Measurements from ENCODE around the gene HOXA3.

HOXA3 gene

GRCh38 chr7:27103489-27104226, 48.7 kb downstream of the HOXA3 start:
- H3K27me3 ChIP-seq (replicated peaks), result peaks cover 97% of the 10 kb centered on the region
- H3K4me3 ChIP-seq (ENCODE audit: low read depth, low read length), result peak overlapping the region; percentile 35
- H3K36me3 ChIP-seq (replicated peaks), result no peaks in the 10 kb centered on the region
- no peak overlapping the region for H3K27ac ChIP-seq
- in situ Hi-C loops (cut with HindIII; ENCODE audit: low pct_ligation_motif_present, low sequenced_read_pairs), result no loop called here
- no peak for TF ChIP-seq CTCF (IDR thresholded peaks at IDR 0.05; ENCODE audit: low read depth, low read length, missing control alignments)
- no peak for DNase-seq

GRCh38 chr7:27102581-27103442, 49.6 kb downstream of the HOXA3 start, which contains the start of gene HOXA2:
Gene HOXA2, minus strand, starts transcription at chr7:27102683. Its CDS starts 183 bp downstream, at chr7:27102500.
- DNase-seq, result no peak
- Histone ChIP-seq H3K27me3 (replicated peaks) (peaks cover 97% of the 10 kb centered on the region), H3K4me3 (ENCODE audit: low read depth, low read length) (peak within 1 kb of the TSS; percentile 44), H3K27ac (no peak within 1 kb of the TSS), H3K36me3 (replicated peaks) (no peaks in the 10 kb centered on the region)
- TF ChIP-seq CTCF (IDR thresholded peaks at IDR 0.05; ENCODE audit: low read depth, low read length, missing control alignments), result no peak
- in situ Hi-C loops (cut with HindIII; ENCODE audit: low pct_ligation_motif_present, low sequenced_read_pairs), result no loop called here

- no peak overlapping the region for H3K27ac ChIP-seq
- no peak for DNase-seq
- H3K27me3 ChIP-seq (replicated peaks), result peaks cover 97% of the 10 kb centered on the region
- TF ChIP-seq CTCF (IDR thresholded peaks at IDR 0.05; ENCODE audit: low read depth, low read length, missing control alignments), result no peak
- H3K36me3 ChIP-seq (replicated peaks), result no peaks in the 10 kb centered on the region
- in situ Hi-C loops (cut with HindIII; ENCODE audit: low pct_ligation_motif_present, low sequenced_read_pairs), result no loop called here
- peak overlapping the region; percentile 44 for H3K4me3 ChIP-seq (ENCODE audit: low read depth, low read length)
Observed at GRCh38 chr7:27101957-27102580, 50.3 kb downstream of the HOXA3 start.

- no peak overlapping the region for H3K27ac ChIP-seq
- no peaks in the 10 kb centered on the region for H3K36me3 ChIP-seq (replicated peaks)
- in situ Hi-C loops (cut with HindIII; ENCODE audit: low pct_ligation_motif_present, low sequenced_read_pairs), result no loop called here
- no peak for DNase-seq
- H3K27me3 ChIP-seq (replicated peaks), result peaks cover 99% of the 10 kb centered on the region
- TF ChIP-seq CTCF (IDR thresholded peaks at IDR 0.05; ENCODE audit: low read depth, low read length, missing control alignments), result no peak
- peak overlapping the region; percentile 44 for H3K4me3 ChIP-seq (ENCODE audit: low read depth, low read length)
Observed at GRCh38 chr7:27101171-27101956, 51.0 kb downstream of the HOXA3 start.

- in situ Hi-C loops (cut with HindIII; ENCODE audit: low pct_ligation_motif_present, low sequenced_read_pairs), result no loop called here
- Histone ChIP-seq H3K27me3 (replicated peaks) (peaks cover 97% of the 10 kb centered on the region), H3K27ac (no peak overlapping the region), H3K4me3 (ENCODE audit: low read depth, low read length) (peak overlapping the region; percentile 44), H3K36me3 (replicated peaks) (no peaks in the 10 kb centered on the region)
- DNase-seq, result no peak
- TF ChIP-seq CTCF (IDR thresholded peaks at IDR 0.05; ENCODE audit: low read depth, low read length, missing control alignments), result no peak
Observed at GRCh38 chr7:27100694-27101170, 51.7 kb downstream of the HOXA3 start.
